Left ventricle myocardium superior (tissue), 1 donor: ENCODE data around the gene CAPS2. TPM values are rescaled to one million over a fixed set of nuclear protein-coding genes. Genes with fewer than 3 reads are reported as not detected.

Experiments used
- ATAC-seq: fragments of 200-7000 bp; cut with Tn5 transposase; one replicate; pipeline ENCODE4 v1.9.1; 2020; ENCODE audit warnings: mild to moderate bottlenecking, moderate library complexity
- DNase-seq: peaks from one replicate; pipeline ENCODE4 v3.0.0-alpha.2; 2020
- intact Hi-C: fragments of 100-400 bp; cut with micrococcal nuclease; formaldehyde crosslinking; loops from one replicate; pipeline ENCODE4 v1.11.0; 2022
- total RNA-seq: library from RNA; stranded (reverse); fragmentation: NEBNext Ultra II Directional; extraction: Animal tissue kit (Norgen Biotek cat#: 25700); gene quantifications from one replicate; pipeline ENCODE4 v1.2.1, GENCODE V29; 2021
- donor health status: DM: no; HTN: yes; CAD: no; lungs with severe emphysema.

Gene CAPS2
- total RNA-seq, 1 donor from 2014 or later: 12.5 TPM

GRCh38 chr12:75311369-75311768 is 18.8 kb downstream of the CAPS2 start:
- DNase-seq (no peak), ATAC-seq (no peak)
- intact Hi-C loops: no loop called here

- intact Hi-C loops: no loop called here
- ATAC-seq (no peak), DNase-seq (no peak)
These were observed 21.8 kb downstream of the CAPS2 start for GRCh38 chr12:75308279-75308678.

- ATAC-seq (no peak), DNase-seq (no peak)
- intact Hi-C loops: no loop called here
These were observed 24.5 kb downstream of the CAPS2 start for GRCh38 chr12:75305412-75306332.

- intact Hi-C loops: no loop called here
- DNase-seq (no peak), ATAC-seq (no peak)
These were observed 27.3 kb downstream of the CAPS2 start for GRCh38 chr12:75302781-75303180.

GRCh38 chr12:75302225-75302624 is 27.9 kb downstream of the CAPS2 start:
- intact Hi-C loops: no loop called here
- ATAC-seq (no peak), DNase-seq (no peak)

GRCh38 chr12:75294797-75295196 is 35.3 kb downstream of the CAPS2 start:
- ATAC-seq: no peak
- intact Hi-C loops: no loop called here
- no peak for DNase-seq

GRCh38 chr12:75294336-75294735 is 35.8 kb downstream of the CAPS2 start:
- ATAC-seq: no peak
- intact Hi-C loops: no loop called here

GRCh38 chr12:75291014-75291413 is 39.1 kb downstream of the CAPS2 start:
- intact Hi-C loops: no loop called here
- ATAC-seq (no peak), DNase-seq (no peak)

More at GRCh38 chr12:75294336-75294735, 35.8 kb downstream of the CAPS2 start:
- DNase-seq: no peak

GRCh38 chr12:75289753-75290152 is 40.4 kb downstream of the CAPS2 start:
- ATAC-seq (no peak), DNase-seq (no peak)
- intact Hi-C loops: no loop called here

GRCh38 chr12:75288860-75289259 is 41.3 kb downstream of the CAPS2 start:
- intact Hi-C loops: no loop called here
- no peak for ATAC-seq
- no peak for DNase-seq

- intact Hi-C loops: no loop called here
- no peak for DNase-seq
- ATAC-seq: no peak
These were observed 54.4 kb downstream of the CAPS2 start for GRCh38 chr12:75275702-75276101.

GRCh38 chr12:75271576-75271975 is 58.5 kb downstream of the CAPS2 start:
- no peak for ATAC-seq
- DNase-seq: no peak
- intact Hi-C loops: no loop called here

- DNase-seq (no peak), ATAC-seq (no peak)
- intact Hi-C loops: no loop called here
These were observed 60.0 kb downstream of the CAPS2 start for GRCh38 chr12:75270157-75270556.

GRCh38 chr12:75269209-75269608 is 60.9 kb downstream of the CAPS2 start:
- ATAC-seq (no peak), DNase-seq (no peak)
- intact Hi-C loops: no loop called here

GRCh38 chr12:75260316-75260715 is 69.8 kb downstream of the CAPS2 start:
- no peak for ATAC-seq
- no peak for DNase-seq
- intact Hi-C loops: no loop called here

GRCh38 chr12:75259143-75259542 is 71.0 kb downstream of the CAPS2 start:
- intact Hi-C loops: no loop called here
- ATAC-seq (no peak), DNase-seq (no peak)

GRCh38 chr12:75257510-75257909 is 72.6 kb downstream of the CAPS2 start:
- DNase-seq (no peak), ATAC-seq (no peak)
- intact Hi-C loops: no loop called here

- intact Hi-C loops: no loop called here
- ATAC-seq: no peak
- DNase-seq: no peak
These were observed 85.0 kb downstream of the CAPS2 start for GRCh38 chr12:75245108-75245507.

GRCh38 chr12:75239987-75240386 is 90.1 kb downstream of the CAPS2 start:
- no peak for ATAC-seq
- no peak for DNase-seq
- intact Hi-C loops: no loop called here

GRCh38 chr12:75236206-75236605 is 93.9 kb downstream of the CAPS2 start:
- intact Hi-C loops: no loop called here
- DNase-seq (no peak), ATAC-seq (no peak)

- ATAC-seq: no peak
- intact Hi-C loops: no loop called here
These were observed 103.0 kb downstream of the CAPS2 start for GRCh38 chr12:75227132-75227531.

More at GRCh38 chr12:75227132-75227531, 103.0 kb downstream of the CAPS2 start:
- no peak for DNase-seq
